MCF 10A (cell line): ENCODE data around the gene HLA-DOA. TPM values are rescaled to one million over a fixed set of nuclear protein-coding genes. Genes with fewer than 3 reads are reported as not detected.

Source experiments
- BruUV-seq: library from RNA; stranded (reverse); fragments of 400-500 nt; replicated peaks from 2 replicates; lab custom pipeline; 2021; lab: Mats Ljungman, UMichigan
- CTCF ChIA-PET: fragments of 300-600 bp; sonication (Branson Sonifier 250); formaldehyde crosslinking; extraction: SDS; loops from one replicate; lab custom pipeline; 2021; ENCODE audit warnings: antibody characterized with exemption, inconsistent platforms; lab: Yijun Ruan, JAX
- POLR2A ChIA-PET: fragments of 300-600, 350-650 bp; sonication (Branson Sonifier 250); formaldehyde crosslinking; extraction: SDS; loops from one replicate; lab custom pipeline; 2020; ENCODE audit warnings: antibody characterized with exemption, inconsistent platforms; lab: Yijun Ruan, JAX
- DNase-seq: peaks from one replicate; pipeline ENCODE4 v3.0.0-alpha.2; 2018; ENCODE audit not compliant: unreplicated experiment
- H3K27ac Mint-ChIP-seq: one replicate; pipeline ENCODE4 v1.8.0; 2022; ENCODE audit warnings: mild to moderate bottlenecking, low read depth, mixed read lengths; ENCODE audit not compliant: unreplicated experiment
- H3K27me3 Mint-ChIP-seq: one replicate; pipeline ENCODE4 v1.8.0; 2022; ENCODE audit warnings: mixed read lengths; ENCODE audit not compliant: insufficient read depth, unreplicated experiment
- H3K36me3 Mint-ChIP-seq: one replicate; pipeline ENCODE4 v1.8.0; 2022; ENCODE audit warnings: mild to moderate bottlenecking, moderate library complexity, mixed read lengths; ENCODE audit not compliant: insufficient read depth, unreplicated experiment
- H3K4me1 Mint-ChIP-seq: one replicate; pipeline ENCODE4 v1.8.0; 2022; ENCODE audit warnings: mixed read lengths; ENCODE audit not compliant: insufficient read depth, unreplicated experiment
- H3K4me3 Mint-ChIP-seq: one replicate; pipeline ENCODE4 v1.8.0; 2022; ENCODE audit warnings: mild to moderate bottlenecking, moderate library complexity, mixed read lengths; ENCODE audit not compliant: unreplicated experiment
- H3K9me3 Mint-ChIP-seq: one replicate; pipeline ENCODE4 v1.8.0; 2022; ENCODE audit warnings: mixed read lengths; ENCODE audit not compliant: unreplicated experiment
- intact Hi-C: fragments of 100-400 bp; cut with micrococcal nuclease; formaldehyde crosslinking; loops from 2 replicates; pipeline ENCODE4 v1.14.1; 2022
- total RNA-seq: library from RNA; stranded (reverse); gene quantifications from 2 replicates; pipeline ENCODE4 v1.2.3, GENCODE V29; 2022
- TF ChIP-seq, protein P1 (sequence below): fragments of 200-600 bp; IDR thresholded peaks from one replicate; pipeline ENCODE4 v1.8.0; 2022; ENCODE audit warnings: antibody characterized with exemption, mild to moderate bottlenecking; ENCODE audit not compliant: unreplicated experiment

Gene HLA-DOA
- total RNA-seq, 1 experiment from 2014 or later, result not detected

DNA sequence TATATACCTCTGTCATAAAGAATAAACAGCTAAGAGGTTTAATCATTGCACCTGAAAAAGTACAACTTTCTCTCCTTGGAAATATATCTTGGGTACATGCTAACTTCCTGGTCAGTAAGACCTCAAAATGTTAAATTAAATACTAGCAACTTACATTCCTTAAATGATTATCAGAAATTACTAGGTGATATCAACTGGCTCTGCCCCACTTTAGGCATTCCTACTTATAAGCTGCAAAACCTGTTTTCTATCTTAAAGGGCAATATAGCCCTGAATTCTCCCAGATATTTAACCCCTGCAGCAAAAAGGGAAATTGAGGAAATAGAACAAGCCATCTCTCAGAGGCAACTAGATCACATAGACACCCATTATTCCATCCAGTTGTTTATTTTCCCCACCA lies 43.2 kb upstream of the HLA-DOA start:
- BruUV-seq, result no TSS peak
- TF ChIP-seq, protein P1, sequence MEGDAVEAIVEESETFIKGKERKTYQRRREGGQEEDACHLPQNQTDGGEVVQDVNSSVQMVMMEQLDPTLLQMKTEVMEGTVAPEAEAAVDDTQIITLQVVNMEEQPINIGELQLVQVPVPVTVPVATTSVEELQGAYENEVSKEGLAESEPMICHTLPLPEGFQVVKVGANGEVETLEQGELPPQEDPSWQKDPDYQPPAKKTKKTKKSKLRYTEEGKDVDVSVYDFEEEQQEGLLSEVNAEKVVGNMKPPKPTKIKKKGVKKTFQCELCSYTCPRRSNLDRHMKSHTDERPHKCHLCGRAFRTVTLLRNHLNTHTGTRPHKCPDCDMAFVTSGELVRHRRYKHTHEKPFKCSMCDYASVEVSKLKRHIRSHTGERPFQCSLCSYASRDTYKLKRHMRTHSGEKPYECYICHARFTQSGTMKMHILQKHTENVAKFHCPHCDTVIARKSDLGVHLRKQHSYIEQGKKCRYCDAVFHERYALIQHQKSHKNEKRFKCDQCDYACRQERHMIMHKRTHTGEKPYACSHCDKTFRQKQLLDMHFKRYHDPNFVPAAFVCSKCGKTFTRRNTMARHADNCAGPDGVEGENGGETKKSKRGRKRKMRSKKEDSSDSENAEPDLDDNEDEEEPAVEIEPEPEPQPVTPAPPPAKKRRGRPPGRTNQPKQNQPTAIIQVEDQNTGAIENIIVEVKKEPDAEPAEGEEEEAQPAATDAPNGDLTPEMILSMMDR, result no peak
- ChIA-PET CTCF (no interaction called here), POLR2A (interaction anchor here (0.7 kb wide), 1 partner anchor 40 kb away, joined by 3 read pairs; no protein-coding TSS in a partner anchor)
- Mint-ChIP-seq H3K4me3 (no peak overlapping the region), H3K4me1 (no peaks in the 10 kb centered on the region), H3K36me3 (no peaks in the 10 kb centered on the region), H3K9me3 (no peaks in the 10 kb centered on the region), H3K27me3 (peaks cover 99% of the 10 kb centered on the region), H3K27ac (no peak overlapping the region)
- DNase-seq, result no peak
- intact Hi-C loops, result no loop called here

DNA sequence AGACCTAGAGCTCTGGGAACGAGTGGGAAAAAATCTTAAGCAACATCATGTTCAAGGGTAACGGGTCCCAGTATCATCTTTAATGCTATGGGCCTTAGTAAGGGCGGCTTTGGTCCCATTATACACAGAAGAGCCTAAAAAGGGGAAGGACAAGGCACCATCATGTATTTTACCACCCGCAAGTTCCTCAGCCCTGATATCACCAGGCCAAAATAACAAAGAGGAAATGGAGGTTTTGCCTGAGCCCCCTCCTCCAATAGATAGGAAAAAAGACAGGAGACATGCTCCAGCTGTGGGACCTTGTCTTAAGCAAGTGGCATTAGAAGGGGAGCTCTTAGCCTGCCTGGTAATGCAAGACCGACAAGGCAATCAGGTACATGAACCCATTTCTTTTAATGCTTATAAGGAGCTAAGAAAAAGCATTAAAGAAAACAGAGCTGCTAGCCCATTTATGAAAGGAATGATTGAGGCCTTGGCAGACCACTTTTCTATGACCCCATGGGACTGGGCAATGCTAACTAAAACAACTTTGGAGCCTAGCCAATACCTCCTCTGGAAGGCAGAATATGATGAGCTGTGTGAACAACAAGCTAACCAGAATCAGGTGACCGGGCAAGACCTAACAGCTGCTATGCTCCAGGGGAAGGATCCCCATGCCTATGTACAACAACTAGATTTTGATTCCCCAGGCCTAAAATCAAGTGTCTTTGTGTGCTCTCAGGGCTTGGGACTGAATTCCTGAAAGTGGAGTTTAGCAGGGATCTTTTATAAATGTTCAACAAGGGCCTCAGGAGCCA lies 40.8 kb upstream of the HLA-DOA start:
- TF ChIP-seq, protein P1, result no peak
- Mint-ChIP-seq H3K36me3 (no peaks in the 10 kb centered on the region), H3K27me3 (peaks cover 100% of the 10 kb centered on the region), H3K4me3 (no peak overlapping the region), H3K4me1 (no peaks in the 10 kb centered on the region), H3K9me3 (no peaks in the 10 kb centered on the region), H3K27ac (no peak overlapping the region)
- ChIA-PET CTCF (interaction anchor here (0.6 to 1.3 kb wide), 3 partner anchors 13 to 343 kb away, joined by 3 to 5 read pairs (median 3); no protein-coding TSS in a partner anchor), POLR2A (no interaction called here)
- intact Hi-C loops, result no loop called here
- DNase-seq, result no peak
- BruUV-seq, result no TSS peak

DNA sequence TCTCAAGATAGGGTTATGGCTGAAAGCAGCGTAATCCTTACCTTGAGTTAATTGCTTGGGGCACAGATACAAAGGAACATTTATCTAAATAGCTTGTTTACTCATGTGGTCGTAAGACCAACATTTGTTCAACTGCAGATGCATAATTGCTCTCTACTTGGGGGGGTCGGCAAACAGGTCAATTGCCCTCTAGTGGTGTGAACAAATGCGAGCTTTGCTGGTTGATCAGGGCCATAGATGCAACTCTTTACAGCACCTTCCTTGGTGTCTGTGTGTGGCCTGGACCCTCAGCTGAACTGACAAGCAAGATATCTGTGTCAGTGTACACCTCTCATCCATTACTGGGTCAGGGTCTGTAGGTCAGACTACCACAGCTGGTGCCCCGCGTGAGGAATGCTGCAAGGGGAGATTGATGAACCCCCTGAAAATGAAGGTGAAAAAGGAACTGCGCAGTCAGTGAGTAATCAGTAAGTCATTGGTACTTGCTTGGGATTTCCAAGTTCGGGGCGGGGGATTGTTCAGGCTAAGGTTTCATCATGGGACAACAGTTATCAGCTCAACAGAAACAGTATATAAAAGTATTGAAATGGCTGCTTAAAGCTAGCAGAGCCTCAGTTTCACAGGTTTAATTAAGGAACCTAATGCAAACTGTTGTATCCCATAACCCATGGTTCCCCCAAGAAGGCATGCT lies 40.1 kb upstream of the HLA-DOA start:
- POLR2A ChIA-PET, result no interaction called here
- TF ChIP-seq, protein P1, result no peak
- CTCF ChIA-PET, result interaction anchor here (0.6 to 1.3 kb wide), 2 partner anchors 13 to 234 kb away, joined by 3 to 5 read pairs; no protein-coding TSS in a partner anchor
- Mint-ChIP-seq H3K36me3 (no peaks in the 10 kb centered on the region), H3K27me3 (peaks cover 100% of the 10 kb centered on the region), H3K4me1 (no peaks in the 10 kb centered on the region), H3K9me3 (no peaks in the 10 kb centered on the region), H3K4me3 (no peak overlapping the region), H3K27ac (no peak overlapping the region)
- intact Hi-C loops, result no loop called here
- no peak for DNase-seq
- no TSS peak for BruUV-seq

DNA sequence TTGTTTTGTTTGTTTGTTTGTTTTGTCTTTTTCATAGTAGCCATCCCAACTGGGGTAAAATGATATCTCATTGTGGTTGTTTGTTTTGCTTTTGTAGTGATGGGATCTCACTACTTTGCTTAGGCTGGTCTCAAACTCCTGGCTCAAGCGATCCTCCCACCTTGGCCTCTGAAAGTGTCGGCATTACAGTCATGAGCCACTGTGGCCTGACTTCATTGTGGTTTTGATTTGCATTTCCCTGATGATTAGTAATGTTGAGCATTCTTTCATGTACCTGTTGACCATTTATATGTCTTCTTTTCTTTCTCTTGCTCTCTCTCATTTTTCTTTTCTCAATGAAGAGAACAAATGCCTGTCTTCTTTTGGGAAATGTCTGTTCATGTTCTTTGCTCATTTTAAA lies 30.8 kb upstream of the HLA-DOA start:
- TF ChIP-seq, protein P1, result no peak
- ChIA-PET POLR2A (no interaction called here), CTCF (no interaction called here)
- no peak for DNase-seq
- BruUV-seq, result no TSS peak
- intact Hi-C loops, result no loop called here
- Mint-ChIP-seq H3K9me3 (peaks cover 2% of the 10 kb centered on the region), H3K36me3 (no peaks in the 10 kb centered on the region), H3K27me3 (peaks cover 92% of the 10 kb centered on the region), H3K4me1 (no peaks in the 10 kb centered on the region), H3K27ac (no peak overlapping the region), H3K4me3 (no peak overlapping the region)
